Activated T-helper 9 cell treated with anti-CD3 and anti-CD28 coated beads, Interleukin-2, amount 50 U/mL, for 16 hours (primary cell): Measurements from ENCODE around the gene KRT36.

Source experiments
- DNase-seq: peaks from one replicate; pipeline ENCODE4 v3.0.0-alpha.2; 2020; ENCODE audit warnings: low read depth

Gene KRT36

DNA sequence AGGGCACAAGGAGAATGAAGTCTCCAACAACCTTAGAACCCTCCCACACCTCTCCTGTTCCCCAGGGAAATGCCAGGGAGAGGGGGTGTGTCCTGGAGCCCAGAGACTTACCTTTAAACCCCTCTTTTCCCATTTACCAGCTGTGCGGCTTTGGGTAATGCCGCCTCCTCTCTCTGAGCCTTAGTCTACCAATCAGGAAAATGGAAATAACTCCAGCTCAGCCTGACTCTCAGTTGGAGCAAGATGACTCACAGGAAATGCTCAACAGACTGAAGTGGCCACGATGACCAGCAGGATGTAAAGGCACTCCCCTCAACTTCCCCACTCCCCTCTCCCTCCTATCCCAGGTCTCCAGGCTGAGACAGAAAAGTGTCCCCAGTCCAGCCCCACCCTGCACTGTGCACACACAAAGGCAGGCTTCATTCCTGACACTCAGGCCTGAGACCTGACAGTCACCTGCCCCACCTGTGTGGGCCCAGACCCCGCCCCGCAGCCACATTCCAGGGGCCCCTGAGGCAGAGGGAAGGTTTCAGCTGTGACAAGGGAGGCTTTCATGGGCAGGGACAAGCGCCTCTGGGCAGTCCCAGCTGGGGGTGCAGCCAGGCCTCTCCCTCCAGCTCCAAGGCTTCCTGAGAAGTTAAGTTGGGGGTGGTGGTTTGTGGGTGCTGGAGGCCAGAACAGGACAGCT is 32.0 kb upstream of the KRT36 start:
- no peak for DNase-seq

DNA sequence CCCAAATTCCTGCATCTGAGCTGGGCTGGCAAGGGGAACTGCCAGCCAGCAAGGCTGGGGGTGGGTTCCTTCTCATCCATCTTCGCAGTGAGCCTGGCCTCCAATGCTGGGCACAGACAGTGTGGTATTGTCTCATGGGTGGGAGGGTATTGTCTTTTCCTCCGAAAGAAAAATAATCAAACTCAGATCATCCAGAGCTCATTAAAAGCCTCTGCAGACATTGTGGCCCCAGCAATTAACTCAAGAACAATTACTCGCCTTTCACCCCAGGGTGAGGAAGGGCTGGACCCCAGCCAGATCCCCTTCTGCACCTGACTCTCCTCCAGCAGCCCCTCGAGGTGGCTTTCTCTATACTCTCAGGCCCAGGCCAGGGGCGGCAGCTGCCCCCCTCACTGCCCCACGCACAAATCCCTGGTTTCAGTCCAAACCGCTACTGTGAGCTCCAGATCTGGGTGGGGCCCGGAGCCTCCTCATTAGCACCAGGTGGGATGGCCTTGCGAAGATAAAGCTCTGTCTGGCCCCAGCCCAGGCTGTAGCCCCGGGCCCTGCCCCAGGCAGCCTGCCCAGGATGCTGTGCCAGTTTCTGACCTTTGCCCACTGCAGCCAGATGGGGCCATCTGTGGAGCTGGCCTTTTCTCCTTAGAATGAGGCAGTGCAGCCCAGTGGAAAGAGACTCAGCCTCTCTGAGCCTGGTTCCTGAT is 31.3 kb upstream of the KRT36 start:
- no peak for DNase-seq

DNA sequence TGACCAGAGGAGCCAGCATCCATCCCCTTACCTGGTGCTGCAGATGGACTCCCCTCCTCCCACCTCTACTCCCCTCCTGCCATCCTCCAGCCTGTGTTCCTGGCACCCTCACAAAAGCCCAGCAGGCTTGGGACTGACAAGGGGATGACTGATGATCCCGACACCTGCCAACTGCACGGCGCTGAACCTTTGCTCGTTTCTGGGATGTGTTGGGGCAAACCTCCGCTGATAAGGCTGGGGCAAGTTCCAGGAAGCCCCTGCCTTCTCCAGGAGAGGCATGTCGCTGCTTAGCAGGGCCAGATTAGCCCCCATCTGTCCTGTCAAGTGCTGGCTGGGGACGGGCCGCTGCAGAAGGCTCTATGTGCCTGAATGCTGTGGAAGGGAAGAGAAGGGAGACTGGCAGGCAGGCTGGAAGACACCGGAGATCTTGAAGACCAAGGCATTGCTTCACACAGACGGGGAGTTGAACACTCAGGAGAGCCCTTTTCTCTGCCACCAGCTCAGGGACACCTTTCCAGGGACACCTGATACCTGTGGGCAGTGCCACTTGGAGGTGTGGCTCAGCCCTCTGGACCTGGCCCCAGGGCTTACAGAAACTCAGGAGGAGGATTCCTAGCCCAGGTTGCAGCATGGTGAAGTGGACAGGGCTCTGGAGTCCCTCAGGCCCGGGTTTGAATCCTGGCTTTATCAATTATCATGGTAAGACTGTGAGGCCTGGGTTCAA is 30.0 kb upstream of the KRT36 start:
- no peak for DNase-seq

DNA sequence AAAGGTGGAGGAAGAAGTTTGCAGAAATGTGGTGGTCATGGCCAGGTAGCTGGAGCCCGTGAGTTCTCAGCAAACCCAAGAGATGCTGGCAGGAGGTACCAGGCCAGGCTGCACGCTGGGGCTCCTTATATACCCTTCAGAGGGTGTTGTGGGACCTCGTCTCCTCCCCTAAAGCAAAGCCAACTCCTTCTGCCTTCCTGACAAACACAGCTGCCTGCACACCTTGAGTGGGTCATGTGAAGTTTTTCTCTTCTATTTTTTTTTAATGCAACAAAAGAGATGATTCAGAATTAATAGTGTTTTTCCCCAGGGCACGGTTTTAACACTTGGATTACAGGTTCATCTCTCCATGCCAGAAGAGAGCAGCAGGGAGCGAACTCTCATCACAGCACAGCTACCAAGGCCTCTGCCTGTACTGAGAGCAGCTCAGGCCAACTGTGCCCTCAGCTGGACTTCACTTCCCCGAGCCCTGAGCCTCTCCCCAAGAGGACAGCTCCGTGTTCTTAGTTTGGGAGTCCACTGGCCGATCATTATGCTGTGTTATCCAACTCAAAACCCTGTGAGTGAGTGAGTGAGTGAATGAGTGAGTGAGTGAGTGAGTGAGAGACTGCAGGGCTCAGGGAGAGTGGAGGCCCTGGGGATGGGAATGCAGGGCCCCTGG is 29.2 kb upstream of the KRT36 start, which contains the start of gene KRT15:
KRT15 (minus strand) TSS at position 102 of the 661 bp plus-strand sequence; CDS start at position 39, 63 bp downstream.
- no peak for DNase-seq

DNA sequence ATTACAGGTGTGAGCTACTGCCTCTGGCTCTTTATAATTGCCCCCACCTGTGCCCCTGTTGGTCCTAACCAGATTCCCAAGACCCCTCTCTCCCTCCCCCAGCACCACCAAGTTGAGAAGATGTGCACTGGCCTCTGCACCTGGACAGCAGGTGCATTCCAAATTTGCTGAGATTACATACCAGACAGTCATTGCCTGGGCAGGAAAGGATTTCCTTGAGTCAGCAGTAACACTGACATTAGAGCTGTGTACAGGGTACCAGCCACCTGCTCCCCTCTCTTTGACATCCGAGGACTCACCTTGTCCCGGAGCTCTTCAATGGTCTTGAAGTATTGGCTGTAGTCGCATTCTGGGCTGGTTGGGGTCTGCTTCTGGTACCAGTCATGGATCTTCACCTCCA is 28.3 kb upstream of the KRT36 start:
- DNase-seq, result no peak

DNA sequence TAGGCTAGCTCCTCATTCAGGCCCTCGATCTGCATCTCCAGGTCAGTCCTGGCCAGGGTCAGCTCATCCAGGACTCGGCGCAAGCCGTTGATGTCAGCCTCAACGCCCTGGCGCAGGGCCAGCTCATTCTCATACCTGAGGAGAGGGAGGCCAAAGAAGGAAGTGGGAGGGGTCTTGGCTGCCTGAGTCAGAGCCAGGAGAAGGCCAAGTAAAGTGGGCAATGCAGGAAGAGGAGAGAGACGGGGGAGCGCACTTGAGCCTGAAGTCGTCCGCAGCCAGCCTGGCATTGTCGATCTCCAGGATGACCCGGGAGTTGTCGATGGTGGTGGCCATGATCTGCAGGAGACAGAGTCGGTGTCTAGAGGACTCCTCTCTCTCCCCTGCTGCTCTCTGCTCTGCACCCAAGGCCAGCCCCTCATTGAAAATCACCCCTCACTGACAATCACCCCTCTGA is 27.1 kb upstream of the KRT36 start:
- DNase-seq, result no peak

DNA sequence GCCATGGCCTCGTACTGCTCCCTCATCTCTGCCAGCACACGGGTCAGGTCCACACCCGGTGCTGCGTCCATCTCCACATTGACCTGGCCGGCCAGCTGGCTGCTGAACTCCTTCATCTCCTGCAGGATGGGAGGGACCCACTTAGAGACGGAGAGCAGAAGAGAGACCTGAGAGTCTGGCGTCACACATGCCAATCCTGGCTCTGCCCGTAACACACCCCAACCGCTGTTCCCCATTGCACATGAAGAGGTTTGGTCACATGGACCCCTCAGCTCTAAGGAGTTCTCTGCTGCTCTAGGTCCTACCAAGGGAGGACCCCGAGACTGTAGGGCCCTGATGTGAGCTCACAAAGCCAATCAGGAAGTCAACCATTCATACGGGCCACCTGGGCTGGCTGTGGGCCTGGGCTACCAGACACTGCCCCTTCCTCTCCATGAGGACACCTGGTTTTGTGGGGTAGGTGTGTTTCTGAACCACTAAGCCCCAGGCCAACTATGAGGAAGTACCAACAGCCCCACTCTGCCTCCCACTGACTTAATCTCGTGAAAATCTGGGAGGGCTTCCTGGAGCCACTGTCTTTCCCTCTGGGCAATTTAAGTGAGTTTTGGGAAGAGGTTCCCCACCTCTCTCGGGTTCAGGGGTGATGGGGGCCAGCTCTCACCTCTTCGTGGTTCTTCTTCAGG is 26.6 kb upstream of the KRT36 start:
- no peak for DNase-seq

DNA sequence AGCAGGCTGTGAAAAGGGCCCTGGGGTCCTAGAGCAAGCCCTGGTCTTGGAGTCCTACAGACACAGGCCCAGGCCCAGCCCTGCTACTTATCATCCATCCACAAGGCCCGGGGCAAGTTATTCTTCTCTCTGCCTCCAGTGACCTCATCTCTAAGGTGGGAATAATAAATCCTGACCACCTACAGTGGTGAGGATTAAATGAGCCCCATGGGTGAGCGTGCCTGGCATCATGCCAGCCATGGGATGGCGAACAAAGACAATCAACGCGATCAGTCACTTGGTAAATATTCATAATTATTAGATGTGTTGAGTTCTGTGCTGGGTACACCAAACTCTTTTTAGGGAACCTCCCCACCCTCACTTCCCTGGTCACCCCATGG is 23.4 kb upstream of the KRT36 start:
- no peak for DNase-seq

DNA sequence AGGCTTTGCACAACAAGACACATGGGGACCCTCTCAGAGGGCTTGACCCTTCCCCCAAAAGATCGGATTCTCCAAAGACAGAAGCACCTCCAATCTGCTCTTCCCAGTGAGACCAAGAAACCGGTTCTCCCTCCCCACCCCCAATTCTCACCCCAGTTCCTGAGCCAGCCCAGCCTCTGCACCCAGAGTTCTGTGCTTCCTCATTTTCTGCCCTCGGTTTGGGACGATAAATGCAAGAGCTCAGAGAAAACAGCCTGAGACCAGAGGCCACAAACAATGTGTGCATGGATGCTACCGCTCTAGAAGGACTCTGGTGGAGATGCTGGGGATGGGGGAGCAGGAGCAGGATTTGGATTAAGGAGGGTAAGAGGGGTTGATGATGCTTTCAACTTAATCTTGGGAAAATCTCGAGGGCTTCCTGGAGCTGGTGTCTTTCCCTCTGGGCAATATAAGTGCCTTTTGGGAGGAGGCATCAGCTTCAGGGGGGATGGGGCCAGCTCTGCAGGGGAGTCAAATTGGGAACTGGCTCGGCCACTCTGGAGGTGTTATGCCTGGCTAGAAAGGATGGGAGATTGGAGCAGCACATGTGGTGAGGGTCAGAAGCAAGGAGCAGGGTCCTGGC is 22.9 kb upstream of the KRT36 start:
- DNase-seq, result no peak

DNA sequence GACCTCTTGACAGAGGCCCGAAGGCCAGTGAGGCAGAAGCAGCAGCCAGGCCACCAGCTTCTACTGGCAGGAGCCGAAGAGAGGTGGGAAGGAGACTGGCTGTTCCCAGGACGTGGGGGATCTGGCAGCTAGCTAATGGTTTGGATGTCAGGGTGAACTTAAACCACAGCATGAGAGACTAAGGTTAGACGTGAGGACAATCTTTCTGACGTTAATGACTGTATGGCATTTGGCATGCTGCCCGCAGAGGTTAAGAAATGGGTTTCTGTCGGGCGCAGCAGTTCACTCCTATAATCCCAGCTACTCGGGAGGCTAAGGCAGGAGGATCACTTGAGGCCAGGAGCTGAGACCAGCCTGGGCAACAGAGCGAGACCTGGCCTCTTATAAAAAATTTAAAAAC is 22.0 kb upstream of the KRT36 start:
- no peak for DNase-seq

DNA sequence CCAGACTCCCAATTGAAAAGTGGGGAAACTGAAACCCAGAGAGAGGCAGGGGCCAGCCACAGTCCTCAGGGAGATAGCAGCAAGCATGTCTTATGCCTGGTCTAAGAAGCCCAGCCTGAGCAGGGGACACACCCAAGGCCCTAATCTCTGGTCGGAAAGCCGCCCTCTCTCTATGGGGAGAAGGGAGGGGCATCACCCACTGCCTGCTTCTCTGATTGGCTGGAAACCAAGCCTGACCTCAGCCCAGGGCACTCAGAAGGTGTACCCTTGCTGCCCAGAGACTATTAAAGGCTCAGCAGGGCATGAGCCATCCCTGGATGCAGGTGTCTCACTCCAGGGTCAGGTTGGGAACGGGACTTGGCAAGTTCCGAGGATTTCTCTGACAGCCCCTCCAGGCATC is 21.4 kb upstream of the KRT36 start:
- DNase-seq, result no peak

DNA sequence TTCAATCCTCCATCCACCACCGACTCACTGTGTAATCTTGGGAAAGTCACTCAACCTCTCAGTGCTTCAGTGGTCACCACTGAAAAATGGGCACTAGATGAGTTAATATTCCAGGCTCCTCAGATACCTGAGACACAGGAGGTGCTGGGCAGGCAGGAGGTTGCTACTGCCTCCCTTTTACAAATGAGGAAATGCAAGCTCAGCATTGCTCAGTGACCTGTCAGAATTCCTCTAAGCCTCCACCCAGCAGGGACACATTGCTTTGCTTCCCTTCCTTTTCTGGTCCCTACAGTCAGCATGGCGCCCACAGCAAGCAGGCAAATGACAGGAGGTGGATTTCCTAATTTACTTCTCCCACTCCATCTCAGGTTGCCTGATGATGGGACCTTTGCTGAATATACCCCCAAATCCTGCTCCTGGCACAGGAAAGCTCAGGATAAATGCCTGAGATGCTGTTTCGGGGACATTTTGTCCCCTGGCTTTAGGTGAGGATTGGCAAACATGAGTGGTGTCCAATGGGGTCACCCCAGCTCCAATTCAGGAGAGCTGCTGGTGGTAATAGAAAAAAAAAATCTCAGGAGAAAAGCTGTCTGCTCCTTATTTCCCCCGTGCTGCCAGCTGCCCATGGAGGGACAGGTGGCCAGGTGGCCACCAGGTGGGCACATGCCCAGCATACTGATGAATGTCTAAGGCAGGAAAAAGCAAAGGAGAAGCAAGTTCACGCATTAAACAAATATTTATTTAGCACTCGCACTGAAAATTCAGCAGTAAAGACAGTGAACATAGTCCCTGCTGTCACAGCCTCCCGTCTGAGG is 20.7 kb upstream of the KRT36 start:
- no peak for DNase-seq

DNA sequence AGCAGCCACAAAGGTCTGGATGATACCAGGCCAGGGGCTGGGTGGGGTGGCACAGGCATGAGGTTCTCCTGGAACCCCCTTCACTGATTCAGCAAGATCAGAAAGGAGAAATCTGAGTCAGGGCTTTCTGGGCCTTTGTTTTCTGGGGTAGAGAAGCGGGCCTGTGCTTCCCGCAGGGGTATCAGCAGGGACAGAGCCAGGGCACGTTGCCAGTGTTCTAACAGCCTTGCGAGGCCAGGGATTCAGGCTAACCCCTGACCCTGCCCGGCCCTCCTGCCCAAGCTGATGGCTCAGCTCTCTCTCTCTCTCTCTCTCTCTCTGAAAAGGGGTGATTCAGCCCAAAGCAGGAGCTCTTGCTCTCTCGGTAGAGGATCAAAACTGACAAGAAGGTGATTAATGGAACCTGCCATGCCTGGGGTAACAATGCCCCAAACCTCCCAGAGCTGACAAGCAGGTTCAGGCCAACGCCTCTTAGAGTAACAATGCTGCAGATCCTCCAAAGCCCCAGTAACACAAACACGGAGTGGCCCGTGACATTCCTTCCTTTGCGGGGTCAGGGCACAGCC is 17.7 kb upstream of the KRT36 start:
- DNase-seq, result no peak

DNA sequence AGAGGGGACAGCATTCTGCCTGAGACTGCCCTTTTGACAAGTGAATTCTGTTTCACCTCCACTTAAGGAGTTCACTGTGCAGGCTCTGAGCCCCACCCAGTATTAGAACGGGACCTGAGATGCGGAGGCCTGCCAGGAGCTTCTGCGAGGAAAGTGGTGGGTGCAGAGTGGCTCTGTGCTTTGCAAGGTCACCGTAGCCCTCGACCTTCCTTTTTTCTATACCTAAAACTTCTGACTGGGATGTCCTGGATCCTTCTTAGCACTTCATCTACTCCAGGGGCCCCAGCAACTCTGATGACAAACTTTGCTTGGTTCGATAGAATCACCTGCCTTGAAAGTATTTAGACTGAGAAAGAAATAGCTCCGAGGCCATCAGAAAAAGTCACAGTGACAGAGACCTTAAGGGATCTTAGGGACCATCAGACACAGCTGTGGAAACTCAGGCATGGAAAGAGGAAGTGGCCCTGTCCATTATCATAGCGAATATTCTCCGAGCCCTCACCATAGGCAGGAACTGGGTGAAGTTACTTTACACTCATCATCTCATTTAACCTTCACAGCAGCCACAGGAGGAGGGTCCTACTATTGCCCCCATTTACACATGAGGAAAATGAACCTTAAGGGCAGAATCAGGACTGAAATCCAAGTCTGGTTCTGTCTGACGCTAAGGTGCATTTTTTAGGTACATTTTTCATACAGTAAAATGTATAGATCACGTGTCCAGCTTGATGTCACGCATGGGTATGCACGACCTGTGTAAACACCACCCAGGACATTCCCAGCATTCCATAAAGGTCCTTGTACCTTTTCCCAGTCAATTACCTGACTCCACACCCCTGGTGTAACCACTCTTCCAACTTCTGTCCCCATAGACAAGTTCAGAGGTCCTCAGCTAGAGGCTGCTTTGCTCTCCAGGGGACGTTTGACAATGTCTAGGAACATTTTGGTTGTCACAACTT is 16.4 kb upstream of the KRT36 start:
- no peak for DNase-seq

DNA sequence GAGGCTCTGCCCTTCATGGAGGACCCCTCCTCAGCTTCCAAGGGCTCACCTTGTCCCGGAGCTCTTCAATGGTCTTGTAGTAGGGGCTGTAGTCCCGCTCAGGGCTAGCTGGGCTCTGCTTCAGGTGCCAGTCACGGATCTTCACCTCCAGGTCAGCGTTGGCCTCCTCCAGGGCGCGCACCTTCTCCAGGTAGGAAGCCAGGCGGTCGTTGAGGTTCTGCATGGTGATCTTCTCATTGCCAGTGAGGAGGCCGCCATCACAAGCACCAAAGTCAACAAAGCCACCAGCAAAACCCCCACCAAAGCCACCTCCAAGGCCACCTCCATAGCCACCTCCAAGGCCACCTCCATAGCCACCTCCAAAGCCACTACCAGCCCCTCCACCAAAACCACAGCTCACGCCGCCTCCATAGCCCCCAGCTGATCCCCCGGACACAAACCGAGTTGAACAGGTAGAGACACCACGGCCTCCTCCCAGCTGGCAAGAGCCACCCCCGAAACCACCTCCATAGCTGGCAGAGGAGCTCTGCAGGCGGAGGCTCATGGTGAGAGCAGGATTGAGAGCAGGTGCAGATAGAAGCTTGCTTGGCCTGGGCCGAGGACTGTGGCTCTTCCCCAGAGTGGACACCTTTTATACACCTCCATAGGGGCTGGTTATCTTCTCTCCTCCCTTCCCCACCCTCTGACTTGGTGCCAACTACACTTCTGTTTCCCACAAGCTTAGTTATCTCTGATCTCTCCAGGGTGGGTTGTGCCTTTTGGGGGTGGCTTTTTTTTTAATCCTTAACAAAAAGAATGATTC is 15.5 kb upstream of the KRT36 start, which contains the start of gene KRT13:
KRT13 (minus strand) TSS at position 606 of the 802 bp plus-strand sequence; CDS start at position 544, 62 bp downstream.
- no peak for DNase-seq

DNA sequence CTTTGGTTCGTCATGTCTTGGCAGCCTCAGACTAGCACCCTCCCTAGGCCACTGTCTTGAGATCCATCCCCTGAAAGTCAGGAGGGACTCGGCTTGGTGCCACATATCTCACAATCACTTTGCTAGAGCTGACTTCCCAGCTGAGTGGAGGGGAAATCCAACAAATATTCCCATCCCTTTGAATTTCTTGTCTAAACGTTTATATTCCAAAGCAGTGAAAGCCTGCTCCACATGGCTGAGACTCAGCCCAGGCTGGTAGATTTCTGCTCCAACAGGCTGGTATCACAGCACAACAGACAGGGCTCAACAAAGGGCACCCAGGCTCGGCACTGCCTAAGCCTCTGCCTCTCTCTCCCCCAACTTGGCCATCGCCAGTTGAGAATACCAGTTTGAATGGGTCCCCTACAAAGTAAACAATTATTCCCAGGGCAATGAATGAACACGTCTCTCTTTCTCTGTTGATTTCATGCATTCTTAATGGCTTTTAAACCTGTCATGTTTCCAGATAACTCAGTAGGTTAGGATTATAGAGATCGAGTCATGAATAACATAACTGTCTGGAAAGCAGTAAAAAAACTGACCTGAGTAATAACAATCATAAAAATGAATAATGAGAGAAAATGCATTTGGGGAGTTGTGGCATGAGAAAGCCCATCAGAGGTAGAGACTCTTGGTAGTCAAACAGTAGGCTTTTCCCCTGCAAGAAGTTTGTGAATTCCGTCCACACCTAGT is 14.7 kb upstream of the KRT36 start:
- DNase-seq, result no peak

DNA sequence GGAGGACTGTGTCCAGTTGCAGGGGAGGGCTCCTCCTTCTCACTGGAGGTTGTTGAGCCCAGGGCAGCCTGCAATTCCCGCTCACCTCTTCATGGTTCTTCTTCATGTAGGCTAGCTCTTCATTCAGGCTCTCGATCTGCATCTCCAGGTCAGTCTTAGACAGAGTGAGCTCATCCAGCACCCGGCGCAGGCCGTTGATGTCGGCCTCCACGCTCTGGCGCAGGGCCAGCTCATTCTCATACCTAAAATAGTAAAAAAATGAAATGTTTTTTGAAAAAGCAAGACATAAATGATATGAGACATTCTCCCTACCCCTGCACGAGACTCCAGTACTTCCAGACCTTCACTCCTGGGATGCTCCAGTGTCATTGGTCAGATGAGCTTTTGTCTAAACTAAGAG is 13.5 kb upstream of the KRT36 start:
- no peak for DNase-seq
